ENCODE data around the gene TPCN1.

TPCN1 gene

GRCh38 chr12:113196582-113196981, 24.7 kb upstream of the TPCN1 start:
- no peak for TF ChIP-seq CTCF (IDR thresholded peaks at IDR 0.05; ENCODE audit: control insufficient read depth, extremely low read depth, insufficient read depth)
- no peak for DNase-seq (ENCODE audit: low read depth)
- no peak overlapping the region for H3K4me3 ChIP-seq (ENCODE audit: low read depth, low read length)

- peak; percentile 77 for TF ChIP-seq CTCF (IDR thresholded peaks at IDR 0.05; ENCODE audit: control insufficient read depth, extremely low read depth, insufficient read depth)
- DNase-seq (ENCODE audit: low read depth) = no peak
- H3K4me3 ChIP-seq (ENCODE audit: low read depth, low read length) = no peak overlapping the region
Observed at GRCh38 chr12:113196990-113197389, 24.3 kb upstream of the TPCN1 start.

- H3K4me3 ChIP-seq (ENCODE audit: low read depth, low read length) = no peak overlapping the region
- TF ChIP-seq CTCF (IDR thresholded peaks at IDR 0.05; ENCODE audit: control insufficient read depth, extremely low read depth, insufficient read depth) = no peak
- no peak for DNase-seq (ENCODE audit: low read depth)
Observed at GRCh38 chr12:113197518-113198077, 23.7 kb upstream of the TPCN1 start.

GRCh38 chr12:113198296-113198695, 23.0 kb upstream of the TPCN1 start:
- H3K4me3 ChIP-seq (ENCODE audit: low read depth, low read length) = no peak overlapping the region
- no peak for DNase-seq (ENCODE audit: low read depth)
- TF ChIP-seq CTCF (IDR thresholded peaks at IDR 0.05; ENCODE audit: control insufficient read depth, extremely low read depth, insufficient read depth) = no peak

GRCh38 chr12:113200021-113200797, 21.1 kb upstream of the TPCN1 start:
- DNase-seq (ENCODE audit: low read depth) = no peak
- TF ChIP-seq CTCF (IDR thresholded peaks at IDR 0.05; ENCODE audit: control insufficient read depth, extremely low read depth, insufficient read depth) = no peak
- no peak overlapping the region for H3K4me3 ChIP-seq (ENCODE audit: low read depth, low read length)

GRCh38 chr12:113201187-113202177, 19.8 kb upstream of the TPCN1 start:
- no peak for TF ChIP-seq CTCF (IDR thresholded peaks at IDR 0.05; ENCODE audit: control insufficient read depth, extremely low read depth, insufficient read depth)
- H3K4me3 ChIP-seq (ENCODE audit: low read depth, low read length) = no peak overlapping the region
- no peak for DNase-seq (ENCODE audit: low read depth)

Measured in LNCaP clone FGC (cell line).